Measurements from ENCODE around the gene CDH26.

The CDH26 gene

GRCh38 chr20:59985164-59985563 is 26.9 kb downstream of the CDH26 start:
- TF ChIP-seq GATA2 (IDR thresholded peaks at IDR 0.05; ENCODE audit: low read depth, low read length) (no peak), GATA3 (IDR thresholded peaks at IDR 0.05; ENCODE audit: low read depth, low read length) (no peak)

GRCh38 chr20:59985864-59986263 is 27.6 kb downstream of the CDH26 start:
- TF ChIP-seq GATA2 (IDR thresholded peaks at IDR 0.05; ENCODE audit: low read depth, low read length) (no peak), GATA3 (IDR thresholded peaks at IDR 0.05; ENCODE audit: low read depth, low read length) (no peak)

- no peak for TF ChIP-seq GATA2 (IDR thresholded peaks at IDR 0.05; ENCODE audit: low read depth, low read length)
These were observed 28.9 kb downstream of the CDH26 start for GRCh38 chr20:59987135-59987534.

GRCh38 chr20:59988141-59988540 is 29.9 kb downstream of the CDH26 start:
- TF ChIP-seq GATA3 (IDR thresholded peaks at IDR 0.05; ENCODE audit: low read depth, low read length) (no peak), GATA2 (IDR thresholded peaks at IDR 0.05; ENCODE audit: low read depth, low read length) (no peak)

GRCh38 chr20:59992526-59993084 is 34.4 kb downstream of the CDH26 start:
- TF ChIP-seq GATA2 (IDR thresholded peaks at IDR 0.05; ENCODE audit: low read depth, low read length) (no peak), GATA3 (IDR thresholded peaks at IDR 0.05; ENCODE audit: low read depth, low read length) (no peak)

GRCh38 chr20:59993736-59994430 is 35.7 kb downstream of the CDH26 start:
- TF ChIP-seq GATA3 (IDR thresholded peaks at IDR 0.05; ENCODE audit: low read depth, low read length) (no peak), GATA2 (IDR thresholded peaks at IDR 0.05; ENCODE audit: low read depth, low read length) (no peak)

GRCh38 chr20:59994697-59995122 is 36.5 kb downstream of the CDH26 start:
- TF ChIP-seq GATA3 (IDR thresholded peaks at IDR 0.05; ENCODE audit: low read depth, low read length), result no peak
- TF ChIP-seq GATA2 (IDR thresholded peaks at IDR 0.05; ENCODE audit: low read depth, low read length), result no peak

- TF ChIP-seq GATA3 (IDR thresholded peaks at IDR 0.05; ENCODE audit: low read depth, low read length), result no peak
- no peak for TF ChIP-seq GATA2 (IDR thresholded peaks at IDR 0.05; ENCODE audit: low read depth, low read length)
These were observed 37.9 kb downstream of the CDH26 start for GRCh38 chr20:59996108-59996507.

- no peak for TF ChIP-seq GATA3 (IDR thresholded peaks at IDR 0.05; ENCODE audit: low read depth, low read length)
- TF ChIP-seq GATA2 (IDR thresholded peaks at IDR 0.05; ENCODE audit: low read depth, low read length), result no peak
These were observed 39.7 kb downstream of the CDH26 start for GRCh38 chr20:59997896-59998295.

- TF ChIP-seq GATA3 (IDR thresholded peaks at IDR 0.05; ENCODE audit: low read depth, low read length) (no peak), GATA2 (IDR thresholded peaks at IDR 0.05; ENCODE audit: low read depth, low read length) (no peak)
These were observed 41.3 kb downstream of the CDH26 start for GRCh38 chr20:59999502-59999901.

GRCh38 chr20:60000271-60001042 is 42.2 kb downstream of the CDH26 start:
- TF ChIP-seq GATA2 (IDR thresholded peaks at IDR 0.05; ENCODE audit: low read depth, low read length) (no peak), GATA3 (IDR thresholded peaks at IDR 0.05; ENCODE audit: low read depth, low read length) (no peak)

- TF ChIP-seq GATA3 (IDR thresholded peaks at IDR 0.05; ENCODE audit: low read depth, low read length) (no peak), GATA2 (IDR thresholded peaks at IDR 0.05; ENCODE audit: low read depth, low read length) (no peak)
These were observed 42.9 kb downstream of the CDH26 start for GRCh38 chr20:60001108-60001507.

GRCh38 chr20:60003776-60004175 is 45.6 kb downstream of the CDH26 start:
- no peak for TF ChIP-seq GATA2 (IDR thresholded peaks at IDR 0.05; ENCODE audit: low read depth, low read length)
- TF ChIP-seq GATA3 (IDR thresholded peaks at IDR 0.05; ENCODE audit: low read depth, low read length), result no peak

- TF ChIP-seq GATA2 (IDR thresholded peaks at IDR 0.05; ENCODE audit: low read depth, low read length) (no peak), GATA3 (IDR thresholded peaks at IDR 0.05; ENCODE audit: low read depth, low read length) (no peak)
These were observed 48.0 kb downstream of the CDH26 start for GRCh38 chr20:60006261-60006660.

- TF ChIP-seq GATA2 (IDR thresholded peaks at IDR 0.05; ENCODE audit: low read depth, low read length) (no peak), GATA3 (IDR thresholded peaks at IDR 0.05; ENCODE audit: low read depth, low read length) (no peak)
These were observed 49.2 kb downstream of the CDH26 start for GRCh38 chr20:60007464-60007863.

All from SH-SY5Y (cell line).